SK-N-SH treated with all-trans-retinoic acid at 6 μM for 48 hours (cell line): Measurements from ENCODE around the gene INHBC.

Source experiments
- ATAC-seq: fragments of 200-7000 bp; cut with Tn5 transposase; 3 replicates; pipeline ENCODE4 v1.9.1; 2020; ENCODE audit warnings: mild to moderate bottlenecking, moderate library complexity
- BACH2 ChIP-seq: fragments of 250-450 bp; sonication (Bioruptor Pico); IDR thresholded peaks from 2 replicates; pipeline ENCODE4 v1.9.0; 2021; ENCODE audit warnings: mild to moderate bottlenecking, borderline replicate concordance
- CREB5 ChIP-seq: fragments of 250-450 bp; sonication (Bioruptor Pico); IDR thresholded peaks from 2 replicates; pipeline ENCODE4 v1.5.1; 2020; ENCODE audit warnings: low read depth, mild to moderate bottlenecking, moderate library complexity
- CSDC2 ChIP-seq: fragments of 250-450 bp; sonication (Bioruptor Pico); IDR thresholded peaks from 2 replicates; pipeline ENCODE4 v1.5.0; 2020; ENCODE audit warnings: mild to moderate bottlenecking, moderate library complexity
- CSRNP3 ChIP-seq: fragments of 250-450 bp; sonication (Bioruptor Pico); IDR thresholded peaks from 2 replicates; pipeline ENCODE4 v1.5.1; 2021; ENCODE audit warnings: mild to moderate bottlenecking, moderate library complexity
- ESRRG ChIP-seq: fragments of 250-450 bp; sonication (Bioruptor Pico); IDR thresholded peaks from 2 replicates; pipeline ENCODE4 v1.6.1; 2021; ENCODE audit warnings: mild to moderate bottlenecking
- GLIS3 ChIP-seq: fragments of 250-450 bp; sonication (Bioruptor Pico); IDR thresholded peaks from 2 replicates; pipeline ENCODE4 v1.5.0; 2020; ENCODE audit warnings: mild to moderate bottlenecking, moderate library complexity
- ISL1 ChIP-seq: fragments of 250-450 bp; sonication (Bioruptor Pico); IDR thresholded peaks from 2 replicates; pipeline ENCODE4 v2.1.2; 2022; ENCODE audit warnings: mild to moderate bottlenecking, moderate library complexity
- OSR1 ChIP-seq: fragments of 250-450 bp; sonication (Bioruptor Pico); IDR thresholded peaks from 2 replicates; pipeline ENCODE4 v1.8.0; 2022; ENCODE audit warnings: moderate library complexity, mild to moderate bottlenecking, inconsistent platforms
- PATZ1 ChIP-seq: fragments of 250-450 bp; sonication (Bioruptor Pico); IDR thresholded peaks from 2 replicates; pipeline ENCODE4 v1.8.0; 2020; ENCODE audit warnings: mild to moderate bottlenecking, moderate library complexity, borderline replicate concordance
- POU6F1 ChIP-seq: fragments of 250-450 bp; sonication (Bioruptor Pico); IDR thresholded peaks from 2 replicates; pipeline ENCODE4 v1.8.0; 2021; ENCODE audit warnings: low read depth, mild to moderate bottlenecking, moderate library complexity, borderline replicate concordance
- PPARA ChIP-seq: fragments of 250-450 bp; sonication (Bioruptor Pico); IDR thresholded peaks from 2 replicates; pipeline ENCODE4 v1.5.0; 2020; ENCODE audit warnings: mild to moderate bottlenecking, borderline replicate concordance
- RARB ChIP-seq: fragments of 250-450 bp; sonication (Bioruptor Pico); IDR thresholded peaks from 2 replicates; pipeline ENCODE4 v1.8.0; 2021; ENCODE audit warnings: mild to moderate bottlenecking, moderate library complexity
- TCF4 ChIP-seq: fragments of 250-450 bp; sonication (Bioruptor Pico); IDR thresholded peaks from 2 replicates; pipeline ENCODE4 v1.8.0; 2021; ENCODE audit warnings: mild to moderate bottlenecking, moderate library complexity, borderline replicate concordance
- TOX ChIP-seq: fragments of 250-450 bp; sonication (Bioruptor Pico); IDR thresholded peaks from 2 replicates; pipeline ENCODE4 v1.8.0; 2021; ENCODE audit warnings: mild to moderate bottlenecking, moderate library complexity, borderline replicate concordance
- TSHZ2 ChIP-seq: fragments of 250-450 bp; sonication (Bioruptor Pico); IDR thresholded peaks from 2 replicates; pipeline ENCODE4 v1.5.0; 2020; ENCODE audit warnings: mild to moderate bottlenecking, moderate library complexity
- ZC3H10 ChIP-seq: fragments of 250-450 bp; sonication (Bioruptor Pico); IDR thresholded peaks from 2 replicates; pipeline ENCODE4 v1.5.1; 2021; ENCODE audit warnings: mild to moderate bottlenecking, moderate library complexity
- ZFP3 ChIP-seq: fragments of 250-450 bp; sonication (Bioruptor Pico); IDR thresholded peaks from 2 replicates; pipeline ENCODE4 v1.5.0; 2020; ENCODE audit warnings: mild to moderate bottlenecking, moderate library complexity
- ZFP30 ChIP-seq: fragments of 450-650 bp; formaldehyde crosslinking; IDR thresholded peaks from 2 replicates; pipeline ENCODE4 v1.5.0; 2022; ENCODE audit warnings: mild to moderate bottlenecking, moderate library complexity
- ZNF565 ChIP-seq: fragments of 450-650 bp; formaldehyde crosslinking; conservative IDR thresholded peaks from 2 replicates; pipeline ENCODE4 v1.5.0; 2020; ENCODE audit warnings: low read depth, mild to moderate bottlenecking, moderate library complexity
- ZNF8 ChIP-seq: fragments of 450-650 bp; formaldehyde crosslinking; IDR thresholded peaks from 2 replicates; pipeline ENCODE4 v1.5.0; 2020; ENCODE audit warnings: mild to moderate bottlenecking, moderate library complexity

Gene INHBC

GRCh38 chr12:57472391-57472790, 37.8 kb downstream of the INHBC start:
- no peak for ATAC-seq
- no peak for TF ChIP-seq GLIS3 (CRISPR knock-in tag)
- no peak for TF ChIP-seq RARB (CRISPR knock-in tag)
- no peak for TF ChIP-seq ESRRG (CRISPR knock-in tag)
- no peak for TF ChIP-seq ZNF565
- no peak for TF ChIP-seq PPARA (CRISPR knock-in tag)
- TF ChIP-seq TSHZ2 (CRISPR knock-in tag): no peak
- TF ChIP-seq ZNF8 (CRISPR knock-in tag): no peak
- no peak for TF ChIP-seq OSR1 (CRISPR knock-in tag)
- TF ChIP-seq ZFP3 (CRISPR knock-in tag): no peak
- no peak for TF ChIP-seq BACH2 (CRISPR knock-in tag)
- TF ChIP-seq TOX (CRISPR knock-in tag): no peak
- no peak for TF ChIP-seq ZC3H10 (CRISPR knock-in tag)
- no peak for TF ChIP-seq ISL1 (CRISPR knock-in tag)
- no peak for TF ChIP-seq CREB5 (CRISPR knock-in tag)
- no peak for TF ChIP-seq POU6F1 (CRISPR knock-in tag)
- no peak for TF ChIP-seq ZFP30 (CRISPR knock-in tag)

GRCh38 chr12:57473392-57473791, 38.8 kb downstream of the INHBC start:
- ATAC-seq: no peak

More at GRCh38 chr12:57473392-57473791, 38.8 kb downstream of the INHBC start:
- TF ChIP-seq TOX (CRISPR knock-in tag): no peak
- TF ChIP-seq OSR1 (CRISPR knock-in tag): no peak
- TF ChIP-seq CSRNP3: no peak
- no peak for TF ChIP-seq CSDC2 (CRISPR knock-in tag)
- no peak for TF ChIP-seq CREB5 (CRISPR knock-in tag)
- no peak for TF ChIP-seq PATZ1
- TF ChIP-seq TSHZ2 (CRISPR knock-in tag): no peak
- no peak for TF ChIP-seq ZC3H10 (CRISPR knock-in tag)
- TF ChIP-seq ZFP30 (CRISPR knock-in tag): no peak
- no peak for TF ChIP-seq TCF4 (CRISPR knock-in tag)
- no peak for TF ChIP-seq POU6F1 (CRISPR knock-in tag)
